Measurements from ENCODE around the gene KIF1A.

DNA sequence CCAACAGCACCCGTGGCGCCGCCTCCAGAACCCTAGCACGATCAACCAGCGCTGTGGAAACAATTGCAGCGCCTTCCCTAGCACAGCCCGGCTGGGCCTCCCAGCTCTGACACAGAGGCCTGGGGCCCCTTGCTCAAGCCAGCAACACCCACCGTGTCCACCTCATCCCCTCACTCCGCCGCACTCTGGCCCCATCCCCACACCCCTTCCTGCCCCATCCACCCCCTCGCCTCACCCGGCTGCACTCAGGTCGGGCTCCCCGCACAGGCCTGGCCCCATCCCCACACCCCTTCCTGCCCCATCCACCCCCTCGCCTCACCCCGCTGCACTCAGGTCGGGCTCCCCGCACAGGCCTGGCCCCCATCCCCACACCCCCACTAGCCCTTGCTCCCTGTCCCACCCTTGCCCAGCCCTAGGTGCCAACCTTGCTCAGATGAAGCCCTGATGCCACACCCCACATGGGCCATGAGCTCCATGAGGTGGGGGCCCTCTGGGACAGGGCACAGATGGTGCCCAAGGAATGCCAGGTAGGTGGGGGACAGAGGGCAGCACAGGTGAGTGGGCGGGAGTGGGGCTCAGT, 28.7 kb downstream of the KIF1A start:
- TF ChIP-seq, protein P1, sequence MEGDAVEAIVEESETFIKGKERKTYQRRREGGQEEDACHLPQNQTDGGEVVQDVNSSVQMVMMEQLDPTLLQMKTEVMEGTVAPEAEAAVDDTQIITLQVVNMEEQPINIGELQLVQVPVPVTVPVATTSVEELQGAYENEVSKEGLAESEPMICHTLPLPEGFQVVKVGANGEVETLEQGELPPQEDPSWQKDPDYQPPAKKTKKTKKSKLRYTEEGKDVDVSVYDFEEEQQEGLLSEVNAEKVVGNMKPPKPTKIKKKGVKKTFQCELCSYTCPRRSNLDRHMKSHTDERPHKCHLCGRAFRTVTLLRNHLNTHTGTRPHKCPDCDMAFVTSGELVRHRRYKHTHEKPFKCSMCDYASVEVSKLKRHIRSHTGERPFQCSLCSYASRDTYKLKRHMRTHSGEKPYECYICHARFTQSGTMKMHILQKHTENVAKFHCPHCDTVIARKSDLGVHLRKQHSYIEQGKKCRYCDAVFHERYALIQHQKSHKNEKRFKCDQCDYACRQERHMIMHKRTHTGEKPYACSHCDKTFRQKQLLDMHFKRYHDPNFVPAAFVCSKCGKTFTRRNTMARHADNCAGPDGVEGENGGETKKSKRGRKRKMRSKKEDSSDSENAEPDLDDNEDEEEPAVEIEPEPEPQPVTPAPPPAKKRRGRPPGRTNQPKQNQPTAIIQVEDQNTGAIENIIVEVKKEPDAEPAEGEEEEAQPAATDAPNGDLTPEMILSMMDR (IDR thresholded peaks at IDR 0.05): no peak
- TF ChIP-seq POLR2AphosphoS5 (IDR thresholded peaks at IDR 0.05): no peak
